GM12878 (cell line): ENCODE data around the gene MGAT5. TPM values are rescaled to one million over a fixed set of nuclear protein-coding genes. Genes with fewer than 3 reads are reported as not detected.

Experiments
- ATAC-seq: fragments of 200-7000 bp; cut with Tn5 transposase; 3 replicates; pipeline ENCODE4 v1.9.1; 2020; ENCODE audit warnings: mild to moderate bottlenecking, moderate library complexity
- BruUV-seq: library from RNA; stranded (reverse); fragments of 400-500 nt; replicated peaks from 2 replicates; lab custom pipeline; 2021; lab: Mats Ljungman, UMichigan
- CTCF ChIA-PET: fragments of 300-600 bp; sonication (Branson Sonifier 250); formaldehyde crosslinking; extraction: SDS; loops from one replicate; lab custom pipeline; 2021; ENCODE audit warnings: inconsistent platforms; lab: Yijun Ruan, JAX
- POLR2A ChIA-PET: fragments of 350-600 bp; formaldehyde crosslinking; extraction: SDS; loops from one replicate; lab custom pipeline; 2021; ENCODE audit warnings: inconsistent platforms; lab: Charles Lee
- RAD21 ChIA-PET: fragments of 300-600 bp; sonication (Branson Sonifier 250); formaldehyde crosslinking; loops from one replicate; lab custom pipeline; 2023; ENCODE audit warnings: antibody characterized with exemption; ENCODE audit not compliant: unreplicated experiment; lab: Charles Lee
- SMC1A ChIA-PET: fragments of 300-600 bp; sonication (Branson Sonifier 250); formaldehyde crosslinking; loops from one replicate; lab custom pipeline; 2023; ENCODE audit not compliant: unreplicated experiment, uncharacterized antibody; lab: Charles Lee
- DNase-seq: peaks from one replicate; pipeline ENCODE4 v3.0.0-alpha.2; 2011; ENCODE audit warnings: low read depth, low spot score
- FAIRE-seq: peaks from 3 replicates; lab custom pipeline; 2011; peaks lifted over from hg19 to GRCh38; lab: Jason Lieb, UNC
- H2AFZ ChIP-seq: 2 replicates; pipeline ENCODE4 v1.6.0; 2011; ENCODE audit warnings: low read depth, low read length, control low read depth; ENCODE audit not compliant: control insufficient read depth
- H3K27ac ChIP-seq: 2 replicates; pipeline ENCODE4 v1.5.1; 2011; ENCODE audit warnings: control low read depth; ENCODE audit not compliant: control insufficient read depth, insufficient read depth
- H3K27me3 ChIP-seq, 2 experiments: replicated peaks in 1 of 2; 2 replicates each; pipeline versions ENCODE4 v1.6.0 to v1.6.1; 2011; ENCODE audit warnings: low read length in 1 of 2; ENCODE audit not compliant: control insufficient read depth in 2 of 2, insufficient read depth in 2 of 2
- H3K36me3 ChIP-seq, 2 experiments: 2 replicates each; pipeline ENCODE4 v1.5.1; 2011; ENCODE audit warnings: low read length in 1 of 2; ENCODE audit not compliant: control insufficient read depth in 2 of 2, insufficient read depth in 2 of 2
- H3K4me1 ChIP-seq: 2 replicates; pipeline ENCODE4 v1.6.1; 2011; ENCODE audit warnings: mild to moderate bottlenecking, low read length, moderate library complexity, mixed read lengths; ENCODE audit not compliant: control insufficient read depth, insufficient read depth
- H3K4me2 ChIP-seq: 2 replicates; pipeline ENCODE4 v1.6.0; 2011; ENCODE audit warnings: control low read depth; ENCODE audit not compliant: control insufficient read depth, insufficient read depth
- H3K4me3 ChIP-seq: fragments of 200-600 bp; sonication (generic); 2 replicates; pipeline ENCODE4 v1.5.1; 2016
- H3K79me2 ChIP-seq: 2 replicates; pipeline ENCODE4 v1.6.0; 2011; ENCODE audit warnings: low read length; ENCODE audit not compliant: control insufficient read depth, insufficient read depth
- H3K9ac ChIP-seq: 2 replicates; pipeline ENCODE4 v1.8.0; 2011; ENCODE audit warnings: low read length, control low read depth, mixed read lengths; ENCODE audit not compliant: control insufficient read depth, insufficient read depth
- H3K9me3 ChIP-seq: replicated peaks from 3 replicates; pipeline ENCODE4 v1.5.1; 2011; ENCODE audit warnings: mild to moderate bottlenecking, low read length; ENCODE audit not compliant: control insufficient read depth, insufficient read depth
- H4K20me1 ChIP-seq: 2 replicates; pipeline ENCODE4 v1.6.0; 2011; ENCODE audit not compliant: control insufficient read depth, insufficient read depth
- HDAC2 ChIP-seq: fragments of 200-600 bp; sonication (generic); IDR thresholded peaks from 2 replicates; pipeline ENCODE4 v1.6.1; 2017
- IKZF1 ChIP-seq: fragments of 450-650 bp; conservative IDR thresholded peaks from 2 replicates; pipeline ENCODE4 v1.6.1; 2017; ENCODE audit warnings: antibody characterized with exemption, mild to moderate bottlenecking
- MAX ChIP-seq: IDR thresholded peaks from 2 replicates; pipeline ENCODE4 v1.6.1; 2012; ENCODE audit warnings: low read depth, low read length, improper control_type of control experiment
- MLLT1 ChIP-seq: fragments of 450-650 bp; IDR thresholded peaks from 2 replicates; pipeline ENCODE4 v1.6.1; 2016; ENCODE audit warnings: mild to moderate bottlenecking
- NFYB ChIP-seq: IDR thresholded peaks from 2 replicates; pipeline ENCODE4 v1.6.1; 2011; ENCODE audit warnings: low read depth, mild to moderate bottlenecking, low read length, improper control_type of control experiment, moderate library complexity; ENCODE audit not compliant: insufficient read depth
- NR2C1 ChIP-seq: fragments of 450-650 bp; IDR thresholded peaks from 2 replicates; pipeline ENCODE4 v1.6.1; 2017; ENCODE audit warnings: antibody characterized with exemption, mild to moderate bottlenecking, moderate library complexity
- POLR2A ChIP-seq: IDR thresholded peaks from 2 replicates; pipeline ENCODE4 v1.6.1; 2011; ENCODE audit warnings: low read depth, mild to moderate bottlenecking, low read length
- REST ChIP-seq: IDR thresholded peaks from 2 replicates; pipeline ENCODE4 v1.6.1; 2012; ENCODE audit warnings: mild to moderate bottlenecking, low read depth, low read length
- RFX5 ChIP-seq: IDR thresholded peaks from 2 replicates; pipeline ENCODE4 v1.6.1; 2011; ENCODE audit warnings: low read depth, low read length, improper control_type of control experiment
- SMAD5 ChIP-seq: IDR thresholded peaks from 2 replicates; pipeline ENCODE4 v1.6.1; 2016; ENCODE audit warnings: antibody characterized with exemption, low read depth
- STAT3 ChIP-seq: IDR thresholded peaks from 2 replicates; pipeline ENCODE4 v1.6.1; 2011; ENCODE audit warnings: low read depth, low read length, improper control_type of control experiment
- TAF1 ChIP-seq: IDR thresholded peaks from 2 replicates; pipeline ENCODE4 v1.6.1; 2011; ENCODE audit warnings: mild to moderate bottlenecking, low read depth, low read length, borderline replicate concordance
- ZBTB40 ChIP-seq: fragments of 450-650 bp; IDR thresholded peaks from 2 replicates; pipeline ENCODE4 v1.6.1; 2016; ENCODE audit warnings: mild to moderate bottlenecking, moderate library complexity, borderline replicate concordance
- ZSCAN29 ChIP-seq: fragments of 450-650 bp; IDR thresholded peaks from 2 replicates; pipeline ENCODE4 v1.6.1; 2017; ENCODE audit warnings: mild to moderate bottlenecking, moderate library complexity
- WGBS: methylation state at CpG from one replicate; pipeline ENCODE4 v1.1.6; 2016; ENCODE audit warnings: low lambda C conversion rate; ENCODE audit not compliant: insufficient replicate concordance, insufficient coverage; ENCODE audit errors: missing lambda C conversion rate; 5-methylcytosine and 5-hydroxymethylcytosine counted together
- in situ Hi-C: fragments of 300-500 bp; cut with MboI; formaldehyde crosslinking; loops from 9 replicates; pipeline ENCODE4 v1.14.3; 2018; ENCODE audit warnings: mixed read lengths
- intact Hi-C: fragments of 100-400 bp; cut with micrococcal nuclease; formaldehyde crosslinking; loops from one replicate; pipeline ENCODE4 v1.14.2; 2022; ENCODE audit not compliant: unreplicated experiment
- polyA plus RNA-seq, 11 experiments: library from polyadenylated mRNA; depleted of rRNA in 4 of 11; unstranded in 6 of 11; stranded (reverse) in 5 of 11; fragments of >200 nt; fragmentation: Nextera tagmentation in 4 of 11; fragmentation: Illumina TruSeq in 1 of 11; extraction: Ambion mirVana in 4 of 11; extraction: Trizol in 1 of 11; gene quantifications; 1 replicate in 1 of 11; 2 replicates in 10 of 11; pipeline versions ENCODE4 v1.2.1 to v1.2.3, GENCODE V29; 2011 to 2016; ENCODE audit warnings: inconsistent platforms in 2 of 11, missing spikeins in 2 of 11, low read depth in 1 of 11
- total RNA-seq, 4 experiments: library from RNA; depleted of rRNA in 3 of 4; stranded (reverse); fragments of >200 nt in 3 of 4; fragmentation: Illumina TruSeq in 1 of 4; extraction: Trizol in 1 of 4; gene quantifications; 2 replicates each; pipeline versions ENCODE4 v1.2.1 to v1.2.3, GENCODE V29; 2013 to 2021

The MGAT5 gene
- total and polyA plus RNA-seq, 10 of the 15 experiments (the other 5 are each of a cell fraction or from before 2014, with no cell fraction given) = 4.9 to 104 (median 36.2) TPM

- TF ChIP-seq REST (no peak), ZSCAN29 (no peak), MLLT1 (no peak), SMAD5 (no peak), TAF1 (no peak), STAT3 (no peak), NR2C1 (no peak)
These were observed 141.9 kb downstream of the MGAT5 start (continued) for GRCh38 chr2:134395779-134396178.

- no peak overlapping the region for H3K27ac ChIP-seq
- no peaks in the 10 kb centered on the region for H3K27me3 ChIP-seq
- ChIA-PET CTCF (interaction anchor here (1.1 kb wide), 1 partner anchor 50 kb away, joined by 3 read pairs; no protein-coding TSS in a partner anchor), SMC1A (interaction anchor here (0.6 kb wide), 1 partner anchor 281 kb away, joined by 3 read pairs; no protein-coding TSS in a partner anchor), RAD21 (no interaction called here), POLR2A (no interaction called here)
- no peak overlapping the region for H2AFZ ChIP-seq
- ATAC-seq (no peak), FAIRE-seq (no peak), DNase-seq (no peak)
- WGBS = 92% methylated on average over 6 of the region's 6 CpGs
- H3K79me2 ChIP-seq = no peaks in the 10 kb centered on the region; the same call in 1 of the 2 replicates
- H4K20me1 ChIP-seq = no peaks in the 10 kb centered on the region
- in situ Hi-C loops = no loop called here
- no peak overlapping the region for H3K9ac ChIP-seq
- no TSS peak for BruUV-seq
- intact Hi-C loops = no loop called here
- H3K9me3 ChIP-seq = no peaks in the 10 kb centered on the region
- no peak overlapping the region for H3K4me2 ChIP-seq
- H3K36me3 ChIP-seq = peaks cover 11 to 24% of the 10 kb centered on the region in 2 experiments
- H3K4me3 ChIP-seq = no peak overlapping the region
- peaks cover 13% of the 10 kb centered on the region for H3K4me1 ChIP-seq
- TF ChIP-seq HDAC2 (no peak), IKZF1 (no peak), ZBTB40 (no peak), RFX5 (no peak), NFYB (no peak), MAX (no peak), POLR2A (no peak), STAT3 (no peak)
These were observed 142.6 kb downstream of the MGAT5 start for GRCh38 chr2:134396493-134396892.
